Measurements from ENCODE around the gene MCRIP1.

Gene MCRIP1

DNA sequence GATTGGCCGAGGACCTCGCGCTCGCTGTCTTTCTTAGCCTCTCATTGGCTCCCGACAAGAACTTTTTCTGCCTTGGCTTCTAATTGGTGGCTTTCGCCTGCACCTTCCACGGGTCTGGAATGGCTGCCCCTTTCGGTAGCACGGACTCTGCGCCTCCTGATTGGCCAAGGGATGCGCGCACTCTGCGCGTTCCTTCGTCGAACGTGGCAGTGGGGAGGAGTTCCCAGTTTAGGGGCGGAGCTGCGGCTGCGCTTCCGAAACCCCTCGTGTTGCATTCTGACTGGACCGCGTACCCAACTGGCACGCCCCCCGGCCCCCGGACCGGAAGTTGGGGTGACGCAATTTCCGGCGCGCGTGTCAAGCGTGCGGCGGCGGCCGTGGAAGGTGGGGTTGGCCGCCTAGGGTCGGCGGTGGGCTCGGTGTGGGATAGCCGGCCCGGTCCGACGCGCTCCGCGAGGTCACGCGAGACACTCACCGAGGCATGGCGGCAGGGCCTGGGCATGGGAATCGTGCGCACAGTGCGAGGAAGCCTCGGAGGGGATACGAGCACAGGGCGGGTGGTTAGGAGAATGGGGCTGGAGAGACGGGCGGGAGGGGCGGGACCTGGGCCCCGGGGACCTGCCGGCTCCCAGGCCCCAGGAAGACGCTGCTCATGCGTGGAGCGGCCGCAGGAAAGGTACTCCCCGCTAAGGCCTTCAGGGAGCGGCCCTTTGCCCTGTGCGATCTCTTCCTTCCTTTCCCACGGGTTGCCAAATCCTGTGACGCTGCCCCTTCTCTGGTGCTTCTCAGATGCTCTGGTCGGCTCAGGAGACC, 27.9 kb upstream of the MCRIP1 start:
- DNase-seq: peak; percentile 100

DNA sequence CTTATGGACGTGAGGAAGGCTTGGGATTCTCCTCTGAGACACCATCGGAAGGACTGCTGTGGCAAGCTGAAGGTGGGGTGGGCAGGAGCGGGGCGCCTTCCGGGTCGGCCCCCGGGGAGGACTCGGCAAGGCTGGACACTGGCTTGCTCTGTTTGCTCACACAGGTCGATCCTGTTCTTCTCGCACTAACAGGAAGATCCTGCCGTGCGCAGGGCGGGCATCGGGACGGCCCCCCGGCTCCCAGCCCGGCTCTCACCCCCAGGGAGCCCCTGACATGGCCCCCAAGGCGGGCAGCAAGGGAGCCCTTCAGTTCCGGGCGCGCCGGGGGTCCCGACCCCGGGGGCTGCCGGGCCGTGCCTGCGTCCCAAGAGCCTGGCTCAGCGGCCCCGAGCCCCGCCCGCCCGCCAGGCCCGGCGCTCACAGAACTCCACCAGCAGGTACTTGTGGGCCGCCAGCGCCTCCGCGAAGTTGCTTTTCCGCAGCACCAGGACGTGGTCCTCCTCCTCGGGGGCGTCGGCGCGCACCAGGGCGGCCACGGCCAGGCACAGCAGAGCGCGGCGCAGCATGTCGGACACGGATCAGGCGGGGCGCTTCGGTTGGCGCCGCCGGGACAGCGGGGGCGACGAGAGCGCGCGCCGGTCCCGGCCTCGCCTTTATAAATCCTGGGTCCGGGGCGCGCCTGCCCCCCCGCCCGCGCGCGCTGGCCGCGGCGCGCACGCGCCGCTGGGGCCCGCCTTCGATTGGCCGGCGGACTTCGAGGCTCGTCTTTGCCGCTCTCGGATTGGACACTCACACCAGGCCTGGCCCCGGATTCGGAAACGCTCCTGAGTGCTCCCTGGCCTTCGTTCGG, 27.0 kb upstream of the MCRIP1 start, which contains the start of gene P4HB:
P4HB (minus strand) TSS at position 630 of the 850 bp plus-strand sequence; CDS start at position 566, 64 bp downstream.
- peak; percentile 19 for DNase-seq

DNA sequence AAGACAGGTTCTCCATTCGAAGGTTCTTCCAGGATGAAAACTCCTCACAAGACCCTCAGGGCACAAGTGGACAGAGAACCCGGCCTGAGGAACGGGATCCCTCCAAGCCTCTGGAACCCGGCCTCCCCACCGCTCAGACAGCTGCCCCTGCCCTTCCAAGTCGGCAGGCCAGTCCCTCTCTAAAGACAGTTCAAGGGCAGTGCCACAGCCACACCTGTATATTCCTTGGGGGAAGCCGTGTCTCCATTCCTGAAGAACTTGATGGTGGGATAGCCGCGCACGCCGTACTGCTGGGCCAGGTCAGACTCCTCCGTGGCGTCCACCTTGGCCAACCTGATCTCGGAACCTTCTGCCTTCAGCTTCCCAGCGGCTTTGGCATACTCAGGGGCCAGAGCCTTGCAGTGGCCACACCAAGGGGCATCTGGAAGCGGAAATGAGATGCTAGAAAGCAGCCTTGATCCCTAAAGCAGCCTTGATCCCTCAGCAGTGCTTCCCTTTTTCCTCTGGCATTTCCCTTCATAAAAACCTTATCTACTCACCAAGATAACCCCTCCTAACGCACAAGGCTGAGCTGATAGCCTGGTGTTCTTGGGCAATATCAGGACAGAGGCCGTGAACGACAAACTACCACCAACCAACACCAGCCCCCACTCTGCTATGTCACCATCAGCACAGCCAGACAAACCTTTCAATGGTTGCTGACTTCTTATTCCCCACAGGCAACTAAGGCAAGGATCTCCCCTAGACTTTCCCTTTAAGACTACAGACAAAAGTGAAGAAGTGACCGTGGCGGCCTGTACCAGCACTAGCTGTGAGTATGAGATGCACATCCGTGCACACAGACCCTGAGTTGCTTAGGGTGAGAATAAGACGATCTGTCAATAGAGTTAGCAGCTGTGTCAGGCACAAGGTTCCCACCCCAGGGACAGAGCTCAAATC, 26.1 kb upstream of the MCRIP1 start:
- DNase-seq: no peak

DNA sequence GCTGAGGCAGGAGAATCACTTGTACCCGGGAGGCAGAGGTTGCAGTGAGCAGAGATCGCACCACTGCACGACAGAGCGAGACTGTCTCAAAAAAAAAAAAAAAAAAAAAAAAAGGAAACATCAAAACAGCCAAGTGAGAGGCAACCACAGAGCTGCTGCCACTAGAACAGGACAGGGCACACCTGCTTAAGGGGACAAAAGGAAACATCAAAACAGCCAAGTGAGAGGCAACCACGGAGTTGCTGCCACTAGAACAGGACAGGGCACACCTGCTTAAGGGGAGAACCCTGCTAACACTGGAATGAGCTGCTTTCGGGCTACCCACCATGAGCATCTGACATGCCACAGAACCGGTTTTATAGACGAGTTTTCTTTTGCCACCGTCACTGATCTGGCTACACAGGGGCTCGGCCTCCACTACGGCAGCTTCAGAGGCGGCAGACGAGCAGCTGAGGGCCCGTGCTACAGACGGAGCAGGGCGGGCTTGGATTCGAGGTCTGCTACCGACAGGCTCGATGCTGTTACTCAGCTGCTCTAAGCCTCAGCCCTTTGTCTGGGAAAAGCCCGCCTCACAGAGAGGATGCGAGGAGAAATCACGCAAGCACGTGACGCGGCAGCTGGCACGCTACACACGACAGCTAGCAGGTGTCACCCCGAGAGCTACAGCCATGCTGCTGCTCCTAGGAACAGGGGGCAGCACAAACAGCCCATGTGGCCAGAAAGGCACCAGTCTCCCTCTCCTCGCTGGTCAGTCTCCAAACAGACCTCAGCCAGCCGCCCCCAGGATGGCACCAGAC, 25.3 kb upstream of the MCRIP1 start:
- DNase-seq: no peak

DNA sequence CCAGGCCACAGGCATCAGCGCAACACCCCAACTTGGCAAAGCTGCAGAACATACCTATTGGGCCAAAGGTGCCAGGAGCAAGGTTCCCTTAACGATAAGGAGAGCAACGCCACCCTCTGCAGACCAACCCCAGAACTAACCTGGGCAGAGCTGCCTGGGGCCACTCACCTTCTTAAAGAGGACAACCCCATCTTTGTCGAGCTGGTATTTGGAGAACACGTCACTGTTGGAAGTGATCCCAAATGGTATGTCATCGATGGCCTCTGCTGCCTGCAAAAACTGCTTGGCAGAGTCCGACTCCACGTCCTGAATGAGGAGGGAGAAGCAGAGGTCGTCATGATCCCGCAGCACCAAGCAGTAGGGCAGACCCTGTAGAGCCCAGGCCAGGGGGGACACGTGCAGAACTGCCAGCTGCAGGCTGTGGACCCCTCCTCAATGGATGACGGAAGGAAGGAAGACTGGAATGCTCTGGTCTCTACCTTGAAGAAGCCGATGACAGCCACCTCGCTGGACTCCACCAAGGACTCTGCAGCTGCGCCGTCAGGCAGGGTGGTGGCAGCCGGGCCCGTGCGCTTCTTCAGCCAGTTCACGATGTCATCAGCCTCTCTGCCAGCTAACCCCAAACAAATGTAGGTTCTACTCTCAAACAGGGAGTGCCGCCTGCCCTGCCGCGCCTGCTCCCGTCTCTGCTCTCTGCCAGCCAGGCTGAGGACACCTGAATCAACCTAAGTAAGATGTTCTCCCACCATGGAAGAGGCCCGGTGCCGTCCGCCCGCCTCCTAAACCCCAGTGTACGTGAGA, 22.1 kb upstream of the MCRIP1 start:
- no peak for DNase-seq

DNA sequence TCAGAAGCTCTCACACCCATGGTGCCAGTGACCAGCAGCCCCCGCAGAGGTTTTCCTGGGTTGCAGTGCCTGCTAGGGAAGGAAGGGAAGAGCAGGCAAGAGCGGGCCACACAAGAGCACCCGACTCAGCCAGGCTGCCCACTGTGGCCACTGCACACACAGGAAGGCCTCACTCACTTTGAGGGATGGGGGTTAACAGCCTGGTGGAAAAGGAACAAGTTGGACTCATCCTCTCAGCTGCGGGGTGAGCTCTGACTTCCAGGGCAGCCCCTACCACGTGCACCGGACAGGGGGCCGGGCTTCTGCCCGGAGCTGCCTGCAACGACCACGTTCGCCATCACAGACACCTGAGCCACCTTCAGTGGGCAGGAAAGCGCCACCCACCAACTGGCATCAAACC, 19.1 kb upstream of the MCRIP1 start:
- DNase-seq: no peak

DNA sequence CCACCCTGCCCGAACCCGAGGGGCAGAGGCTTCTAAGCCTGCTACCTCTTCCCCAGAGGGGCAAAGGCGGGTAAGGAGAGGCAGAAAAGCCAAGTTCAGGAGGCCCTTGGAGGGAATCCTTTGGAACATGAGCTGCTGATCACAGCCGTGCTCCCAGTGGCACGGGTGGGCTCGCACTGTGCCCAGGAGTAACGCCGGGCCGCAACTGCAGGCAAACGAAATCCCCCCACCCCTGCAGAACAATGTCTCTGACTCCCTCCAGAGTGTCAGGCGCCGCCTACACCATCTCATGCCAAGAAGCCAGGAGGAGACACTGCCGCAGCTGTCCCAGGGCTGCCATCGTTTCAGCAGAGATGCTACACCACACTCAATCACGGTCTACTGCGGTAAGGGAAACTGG, 18.3 kb upstream of the MCRIP1 start:
- DNase-seq: no peak

DNA sequence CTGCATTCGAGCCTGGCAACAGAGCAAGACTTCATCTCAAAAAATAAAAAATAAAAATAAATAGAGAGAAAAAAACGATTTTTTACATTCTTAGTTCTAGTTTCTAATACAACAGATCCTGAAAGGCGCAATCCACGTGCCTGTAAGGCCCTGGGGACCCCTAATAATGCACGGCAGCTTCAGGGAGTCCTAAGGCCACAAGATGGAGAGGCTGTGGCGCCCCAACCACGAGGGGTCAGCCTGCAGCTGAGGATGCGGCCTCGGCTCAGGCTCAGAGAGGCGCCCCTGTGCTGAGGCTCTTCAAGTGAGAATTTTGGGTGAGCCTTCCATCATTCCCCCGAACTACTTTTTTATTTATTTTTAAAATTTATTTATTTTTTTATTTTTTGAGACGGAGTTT, 16.4 kb upstream of the MCRIP1 start:
- DNase-seq: no peak

DNA sequence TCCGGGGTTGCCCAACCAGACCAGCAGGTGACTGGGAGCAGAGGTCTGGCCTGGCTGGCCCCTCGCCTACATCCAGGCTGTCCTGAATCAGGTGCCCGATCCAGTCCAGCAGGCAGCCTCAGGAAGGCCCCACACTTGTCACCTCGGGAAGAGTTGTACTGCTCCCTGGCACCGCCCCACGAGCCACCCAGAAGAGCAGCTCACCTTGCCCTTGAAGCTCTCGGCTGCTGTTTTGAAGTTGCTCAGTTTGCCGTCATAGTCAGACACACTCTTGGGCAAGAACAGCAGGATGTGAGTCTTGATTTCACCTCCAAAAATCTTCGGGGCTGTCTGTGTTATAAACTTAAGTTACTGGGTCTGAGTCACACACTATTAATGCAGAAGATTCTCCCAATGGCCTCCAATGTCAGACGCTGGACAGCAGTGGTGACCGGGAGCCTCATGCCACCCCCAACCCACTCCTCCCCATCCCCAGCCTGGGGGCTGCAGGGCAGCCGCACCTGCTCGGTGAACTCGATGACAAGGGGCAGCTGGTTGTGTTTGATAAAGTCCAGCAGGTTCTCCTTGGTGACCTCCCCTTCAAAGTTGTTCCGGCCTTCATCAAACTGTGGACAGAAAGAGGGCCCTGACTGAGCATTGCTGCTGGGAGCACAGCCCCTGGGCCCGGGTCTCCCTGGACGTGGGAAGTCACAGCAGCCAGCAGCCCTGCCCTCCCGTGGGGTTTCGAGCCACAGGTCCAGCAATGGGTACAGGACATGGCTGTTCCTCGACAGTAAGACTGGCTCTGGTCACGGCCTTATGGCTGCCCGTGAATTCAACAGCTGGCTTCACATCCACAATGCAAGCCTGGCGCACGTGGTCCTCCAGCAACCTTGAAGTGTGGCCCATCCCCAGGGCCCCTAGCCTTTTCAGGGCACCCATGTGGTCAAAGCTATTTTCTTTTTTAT, 13.9 kb upstream of the MCRIP1 start:
- DNase-seq: no peak

DNA sequence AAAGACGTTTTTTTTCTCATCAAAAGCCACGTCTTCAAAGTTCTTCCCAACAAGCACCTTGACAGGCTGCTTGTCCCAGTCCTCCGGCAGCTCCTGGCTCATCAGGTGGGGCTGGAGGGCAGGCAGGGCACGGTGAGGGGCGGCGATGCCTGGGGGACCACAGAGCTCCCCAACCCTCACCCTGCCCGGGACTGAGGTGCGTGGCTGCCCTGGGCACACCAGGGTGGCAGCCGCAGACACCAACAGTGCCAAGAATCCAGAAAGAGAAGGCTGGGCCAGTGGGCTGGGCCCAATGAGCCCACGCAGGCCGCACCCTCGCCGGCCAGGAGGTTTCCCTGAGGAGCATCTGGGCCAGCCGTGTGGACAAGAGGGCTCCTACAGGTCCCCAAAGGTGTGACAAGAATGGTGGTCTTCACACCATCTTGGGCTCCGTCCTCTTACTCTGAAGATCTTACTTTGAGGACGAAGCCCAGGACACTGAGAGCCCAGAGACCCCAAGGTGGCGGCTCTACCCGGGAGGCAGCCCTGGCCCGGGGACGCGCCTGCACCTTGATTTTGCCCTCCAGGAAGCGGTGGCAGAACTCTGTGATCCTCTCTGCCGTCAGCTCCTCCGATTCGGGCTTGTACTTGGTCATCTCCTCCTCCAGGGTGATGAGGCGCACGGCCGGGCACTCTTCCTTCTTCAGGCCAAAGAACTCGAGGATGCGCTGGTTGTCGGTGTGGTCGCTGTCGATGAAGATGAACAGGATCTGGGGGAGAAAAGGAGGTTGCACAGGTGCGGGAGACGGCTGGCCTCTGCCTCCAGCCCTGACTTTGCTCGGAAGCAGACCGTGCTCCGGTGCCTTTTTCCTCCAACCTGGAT, 13.0 kb upstream of the MCRIP1 start:
- DNase-seq: no peak

DNA sequence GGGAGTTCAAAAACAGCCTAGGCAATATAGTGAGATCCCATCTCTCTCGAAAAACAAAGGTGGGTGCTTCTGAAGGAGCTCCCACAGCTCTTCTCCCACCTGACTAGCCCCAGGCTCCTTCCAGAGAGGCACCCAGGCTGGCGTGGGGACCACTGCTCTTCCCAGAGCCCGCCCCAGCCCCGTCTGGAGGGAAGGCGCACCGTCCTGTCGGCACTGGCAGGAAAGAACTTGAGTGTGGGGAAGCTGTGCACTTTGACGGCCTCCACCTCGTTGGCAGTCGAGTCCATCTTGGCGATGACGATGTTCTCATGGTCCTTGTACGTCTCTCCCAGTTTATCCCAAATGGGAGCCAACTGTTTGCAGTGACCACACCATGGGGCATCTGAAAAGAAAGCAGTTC, 12.3 kb upstream of the MCRIP1 start:
- no peak for DNase-seq

DNA sequence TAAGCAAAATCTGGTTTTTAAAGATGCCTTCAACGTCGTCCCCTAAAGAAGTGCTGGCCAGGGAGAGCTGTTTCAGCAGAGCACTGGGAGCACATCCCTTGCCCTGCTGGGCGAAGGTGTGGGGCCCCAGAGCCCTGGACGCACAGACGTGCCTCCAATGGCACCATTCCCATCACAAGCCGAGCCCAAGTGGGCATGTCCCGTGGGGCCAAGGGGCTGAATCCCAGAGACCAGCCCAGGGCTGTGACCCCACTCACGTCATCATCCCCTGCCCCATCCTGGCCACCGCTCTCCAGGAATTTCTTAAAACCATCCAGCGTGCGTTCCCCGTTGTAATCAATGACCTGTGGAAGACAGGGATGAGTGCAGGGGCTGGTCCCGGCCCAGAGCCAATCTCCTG, 11.8 kb upstream of the MCRIP1 start:
- DNase-seq: no peak

DNA sequence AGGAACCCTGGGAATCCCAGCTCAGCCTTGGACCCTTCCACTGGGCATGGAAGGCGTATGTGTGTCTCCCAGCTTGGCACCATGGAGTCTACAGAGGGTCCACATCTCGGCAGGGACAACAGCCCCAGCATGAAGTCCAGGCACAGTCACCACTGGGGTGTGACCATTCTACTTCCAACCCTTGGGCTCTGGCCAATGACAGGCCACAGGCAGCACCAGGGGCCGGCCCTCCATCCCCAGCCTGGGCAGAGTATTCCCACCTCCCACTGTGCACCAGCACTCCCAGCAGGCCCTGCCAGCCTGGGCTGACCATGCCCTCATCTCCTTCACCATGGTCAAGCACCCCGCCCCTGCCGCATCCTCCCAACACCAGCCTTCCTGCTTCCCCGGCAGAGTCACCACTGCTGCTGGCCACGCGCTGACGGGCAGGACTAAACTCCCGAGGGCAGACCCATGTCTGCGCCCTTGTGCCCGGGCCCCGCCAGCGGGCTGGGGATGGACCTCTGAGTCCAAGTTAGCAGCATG, 11.3 kb upstream of the MCRIP1 start:
- DNase-seq: no peak

DNA sequence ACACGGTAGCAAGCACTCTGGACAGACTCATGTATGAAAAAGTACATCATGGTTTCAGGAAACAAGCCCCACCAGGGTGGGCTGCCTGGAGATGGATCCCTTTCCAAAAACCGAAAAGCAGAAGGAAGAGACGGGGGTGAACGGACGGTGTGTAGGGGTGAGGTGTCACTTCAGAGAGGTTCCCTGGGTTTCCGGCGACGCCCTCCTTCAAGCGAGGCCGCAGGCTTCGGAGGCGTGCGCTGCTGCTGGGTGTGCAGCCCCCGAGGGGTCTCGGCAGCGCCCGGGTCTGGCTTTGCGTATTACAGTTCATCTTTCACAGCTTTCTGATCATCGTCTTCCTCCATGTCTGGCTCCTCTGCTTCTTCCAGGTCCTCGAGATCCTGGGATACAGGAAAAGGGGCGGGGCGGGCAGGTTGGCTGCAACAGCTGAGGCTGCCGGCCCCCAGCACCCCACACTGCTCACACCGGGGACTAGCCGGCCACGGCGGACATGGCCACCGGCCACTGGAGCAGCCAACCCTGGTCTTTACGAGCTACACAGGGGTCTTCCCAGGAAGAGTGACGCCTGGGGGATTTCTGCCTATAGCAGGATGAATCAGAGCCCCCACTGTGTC, 10.7 kb upstream of the MCRIP1 start:
- no peak for DNase-seq

DNA sequence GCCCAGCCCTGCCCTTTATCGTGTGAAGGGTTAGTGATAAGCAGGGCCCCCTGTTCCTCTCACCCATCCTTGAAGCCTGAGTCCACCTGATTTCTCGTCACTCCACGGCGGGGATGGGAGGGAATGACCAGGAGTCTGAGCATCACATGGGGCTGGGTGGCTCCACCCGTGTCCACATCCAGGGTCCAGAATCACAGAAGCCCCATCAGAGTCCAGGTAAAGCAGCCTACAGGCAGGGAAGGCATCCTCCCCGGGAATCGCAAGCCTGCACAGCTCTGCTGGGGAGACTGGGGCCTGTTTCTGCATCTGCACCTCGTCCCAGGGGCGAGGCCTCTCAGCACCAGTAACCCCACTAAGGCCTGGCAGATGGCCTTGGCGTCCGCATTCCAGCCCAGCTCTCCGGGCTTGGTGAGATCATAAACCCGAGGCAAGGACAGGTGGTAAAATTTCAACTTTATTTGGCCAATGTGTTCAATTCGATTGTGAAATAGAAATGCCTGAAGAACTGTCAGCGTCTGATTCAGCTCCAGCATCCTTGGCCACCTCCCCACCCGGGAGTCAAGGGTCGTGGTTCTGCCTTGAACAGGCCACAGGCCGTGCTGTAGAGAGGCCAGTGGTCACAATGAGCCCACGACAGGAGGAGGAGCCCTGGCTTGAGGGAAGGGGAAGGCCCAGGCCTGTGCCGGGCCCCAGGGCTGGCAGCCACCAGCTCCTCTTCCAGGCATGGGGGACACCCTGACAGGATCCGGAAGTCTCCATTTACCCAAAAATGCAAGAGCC, 9.8 kb upstream of the MCRIP1 start:
- no peak for DNase-seq

DNA sequence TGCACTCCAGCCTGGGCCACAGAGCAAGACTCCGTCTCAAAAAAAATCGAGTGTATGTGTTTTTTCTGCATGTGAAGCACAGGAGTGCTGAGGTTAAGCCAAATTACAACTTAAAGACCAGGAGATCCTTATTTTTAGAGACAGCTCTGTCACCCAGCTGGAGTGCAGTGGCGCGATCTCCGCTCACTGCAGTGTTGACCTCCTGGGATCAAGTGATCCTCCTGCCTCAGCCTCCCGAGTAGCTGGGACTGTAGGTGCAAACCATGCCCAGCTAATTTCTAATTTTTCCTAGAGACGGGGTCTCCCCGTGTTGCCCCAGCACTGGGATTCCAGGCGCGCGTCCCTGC, 9.3 kb upstream of the MCRIP1 start:
- DNase-seq: no peak

DNA sequence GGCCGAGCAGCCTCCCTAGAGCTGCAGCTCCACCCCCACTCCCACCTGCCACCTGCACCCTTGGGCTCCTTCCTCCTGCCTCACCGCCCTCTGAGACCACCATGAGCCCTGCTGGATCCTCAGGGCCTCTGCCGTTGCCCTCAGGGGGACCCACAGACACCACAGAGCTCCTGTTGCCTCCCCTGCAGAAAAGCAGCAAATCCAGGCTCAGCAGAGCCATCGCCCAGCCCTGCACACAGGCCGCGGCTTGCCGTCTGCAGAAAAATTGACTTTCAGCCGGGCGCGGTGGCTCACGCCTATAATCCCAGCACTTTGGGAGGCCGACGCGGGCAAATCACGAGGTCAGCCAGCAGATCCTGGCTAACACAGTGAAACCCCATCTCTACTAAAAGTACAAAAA, 8.8 kb upstream of the MCRIP1 start:
- DNase-seq: no peak
